SH-SY5Y (cell line): ENCODE results near the gene PTPN7.

Experiments used
- GATA2 ChIP-seq: IDR thresholded peaks from 2 replicates; pipeline ENCODE4 v1.6.1; 2011; ENCODE audit warnings: mild to moderate bottlenecking, low read depth, low read length
- GATA3 ChIP-seq: IDR thresholded peaks from 2 replicates; pipeline ENCODE4 v1.6.1; 2011; ENCODE audit warnings: low read depth, mild to moderate bottlenecking, low read length, moderate library complexity

- no peak for TF ChIP-seq GATA2
- TF ChIP-seq GATA3 = no peak
Measured at GRCh38 chr1:202201266-202201665, 40.9 kb upstream of the PTPN7 start.
